ENCODE data around the gene RNF114.
"Not testable (repeated sequence)": the region's sequence is repeated elsewhere in the genome, so short reads cannot be mapped to it uniquely, and the experiment has no call there.

DNA sequence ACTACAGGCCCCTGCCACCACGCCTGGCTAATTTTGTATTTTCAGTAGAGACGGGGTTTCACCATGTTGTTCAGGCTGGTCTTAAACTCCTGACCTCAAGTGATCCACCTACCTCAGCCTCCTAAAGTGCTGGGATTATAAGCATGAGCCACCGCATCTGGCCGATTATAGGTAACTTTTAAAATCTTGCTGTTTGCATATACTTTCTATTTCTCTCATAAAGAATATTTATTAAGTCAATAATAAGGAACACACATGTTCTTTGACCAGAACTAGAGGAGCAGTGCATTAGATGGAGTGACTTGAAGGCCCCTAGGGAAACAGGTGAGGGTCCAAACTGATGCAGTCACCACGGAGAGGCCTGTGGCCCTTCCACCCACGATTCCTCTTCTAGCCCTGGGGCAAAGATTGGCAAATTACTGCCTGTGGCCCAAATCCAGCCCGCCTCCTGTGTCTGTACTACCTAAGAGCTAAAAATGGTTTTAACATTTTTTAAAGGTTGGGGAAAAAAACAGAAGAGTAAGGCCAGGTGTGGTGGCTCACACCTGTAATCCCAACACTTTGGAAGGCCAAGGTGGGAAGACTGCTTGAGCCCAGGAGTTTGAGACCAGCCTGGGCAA lies 40.6 kb upstream of the RNF114 start:
- TF ChIP-seq, protein P1, sequence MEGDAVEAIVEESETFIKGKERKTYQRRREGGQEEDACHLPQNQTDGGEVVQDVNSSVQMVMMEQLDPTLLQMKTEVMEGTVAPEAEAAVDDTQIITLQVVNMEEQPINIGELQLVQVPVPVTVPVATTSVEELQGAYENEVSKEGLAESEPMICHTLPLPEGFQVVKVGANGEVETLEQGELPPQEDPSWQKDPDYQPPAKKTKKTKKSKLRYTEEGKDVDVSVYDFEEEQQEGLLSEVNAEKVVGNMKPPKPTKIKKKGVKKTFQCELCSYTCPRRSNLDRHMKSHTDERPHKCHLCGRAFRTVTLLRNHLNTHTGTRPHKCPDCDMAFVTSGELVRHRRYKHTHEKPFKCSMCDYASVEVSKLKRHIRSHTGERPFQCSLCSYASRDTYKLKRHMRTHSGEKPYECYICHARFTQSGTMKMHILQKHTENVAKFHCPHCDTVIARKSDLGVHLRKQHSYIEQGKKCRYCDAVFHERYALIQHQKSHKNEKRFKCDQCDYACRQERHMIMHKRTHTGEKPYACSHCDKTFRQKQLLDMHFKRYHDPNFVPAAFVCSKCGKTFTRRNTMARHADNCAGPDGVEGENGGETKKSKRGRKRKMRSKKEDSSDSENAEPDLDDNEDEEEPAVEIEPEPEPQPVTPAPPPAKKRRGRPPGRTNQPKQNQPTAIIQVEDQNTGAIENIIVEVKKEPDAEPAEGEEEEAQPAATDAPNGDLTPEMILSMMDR (IDR thresholded peaks at IDR 0.05): not testable (repeated sequence)
- not testable (repeated sequence) for TF ChIP-seq POLR2A (IDR thresholded peaks at IDR 0.05)

Data from thyroid gland (tissue), 4 donors.